WTC11 (cell line): ENCODE measurements around the gene PI4KB. TPM values are rescaled to one million over a fixed set of nuclear protein-coding genes. Genes with fewer than 3 reads are reported as not detected.

Experiments
- ATAC-seq: fragments of 200-7000 bp; cut with Tn5 transposase; 2 replicates; pipeline ENCODE4 v1.10.0; 2021; ENCODE audit warnings: mild to moderate bottlenecking, moderate library complexity
- CTCF ChIA-PET: fragments of 300-600 bp; sonication (Branson Sonifier 250); formaldehyde crosslinking; loops from one replicate; lab custom pipeline; 2021; ENCODE audit warnings: antibody characterized with exemption; lab: Charles Lee
- POLR2A ChIA-PET: fragments of 350-600 bp; sonication (Branson Sonifier 250); formaldehyde crosslinking; loops from one replicate; lab custom pipeline; 2021; ENCODE audit warnings: antibody characterized with exemption; lab: Charles Lee
- DNase-seq: peaks from one replicate; pipeline ENCODE4 v3.0.0; 2021; ENCODE audit warnings: low spot score
- H3K27ac Mint-ChIP-seq: 2 replicates; pipeline ENCODE4 v1.8.0; 2021; ENCODE audit warnings: mixed read lengths
- H3K27me3 Mint-ChIP-seq: 2 replicates; pipeline ENCODE4 v1.8.0; 2021; ENCODE audit warnings: low read depth, mild to moderate bottlenecking, moderate library complexity, mixed read lengths
- H3K36me3 Mint-ChIP-seq: 2 replicates; pipeline ENCODE4 v1.8.0; 2021; ENCODE audit warnings: mixed read lengths
- H3K4me1 Mint-ChIP-seq: 2 replicates; pipeline ENCODE4 v1.8.0; 2022; ENCODE audit warnings: mixed read lengths
- H3K4me3 Mint-ChIP-seq: 2 replicates; pipeline ENCODE4 v1.8.0; 2021; ENCODE audit warnings: mild to moderate bottlenecking, moderate library complexity, mixed read lengths
- H3K9me3 Mint-ChIP-seq: 2 replicates; pipeline ENCODE4 v1.8.0; 2021; ENCODE audit warnings: mixed read lengths
- ATF2 ChIP-seq: sonication (generic); formaldehyde crosslinking; IDR thresholded peaks from 2 replicates; pipeline ENCODE4 v1.8.1; 2022; ENCODE audit warnings: low read depth, missing genetic modification reagents, borderline replicate concordance
- E2F1 ChIP-seq: sonication (generic); formaldehyde crosslinking; IDR thresholded peaks from 2 replicates; pipeline ENCODE4 v1.8.0; 2022; ENCODE audit warnings: mild to moderate bottlenecking, missing genetic modification reagents
- FOXK1 ChIP-seq: sonication (generic); formaldehyde crosslinking; IDR thresholded peaks from 2 replicates; pipeline ENCODE4 v1.8.0; 2022; ENCODE audit warnings: mild to moderate bottlenecking, moderate library complexity, missing genetic modification reagents
- FOXP4 ChIP-seq: sonication (generic); formaldehyde crosslinking; IDR thresholded peaks from 2 replicates; pipeline ENCODE4 v1.8.0; 2022; ENCODE audit warnings: mild to moderate bottlenecking, missing genetic modification reagents
- IRF1 ChIP-seq: sonication (generic); formaldehyde crosslinking; IDR thresholded peaks from 2 replicates; pipeline ENCODE4 v1.8.0; 2023; ENCODE audit warnings: missing genetic modification reagents
- MLX ChIP-seq: sonication (generic); formaldehyde crosslinking; IDR thresholded peaks from 2 replicates; pipeline ENCODE4 v1.8.1; 2023; ENCODE audit warnings: mild to moderate bottlenecking, missing genetic modification reagents, moderate library complexity
- MXD4 ChIP-seq: fragments of 250-450 bp; sonication (Bioruptor Pico); IDR thresholded peaks from 2 replicates; pipeline ENCODE4 v1.8.0; 2021; ENCODE audit warnings: mild to moderate bottlenecking, moderate library complexity, borderline replicate concordance
- NR1H2 ChIP-seq: sonication (generic); formaldehyde crosslinking; IDR thresholded peaks from 2 replicates; pipeline ENCODE4 v1.9.0; 2021; ENCODE audit warnings: mild to moderate bottlenecking, moderate library complexity, missing genetic modification reagents
- NR2C2 ChIP-seq: sonication (generic); formaldehyde crosslinking; IDR thresholded peaks from 2 replicates; pipeline ENCODE4 v1.8.0; 2022; ENCODE audit warnings: mild to moderate bottlenecking, missing genetic modification reagents
- PREB ChIP-seq: sonication (generic); formaldehyde crosslinking; IDR thresholded peaks from 2 replicates; pipeline ENCODE4 v1.8.1; 2022; ENCODE audit warnings: mild to moderate bottlenecking, missing genetic modification reagents, moderate library complexity, borderline replicate concordance
- RORB ChIP-seq: fragments of 250-450 bp; sonication (Bioruptor Pico); IDR thresholded peaks from 2 replicates; pipeline ENCODE4 v1.9.0; 2021; ENCODE audit warnings: mild to moderate bottlenecking
- SMAD3 ChIP-seq: sonication (generic); formaldehyde crosslinking; IDR thresholded peaks from 2 replicates; pipeline ENCODE4 v1.8.0; 2022; ENCODE audit warnings: missing genetic modification reagents, mild to moderate bottlenecking, borderline replicate concordance
- ZNF121 ChIP-seq: sonication (generic); formaldehyde crosslinking; IDR thresholded peaks from 2 replicates; pipeline ENCODE4 v1.8.0; 2023; ENCODE audit warnings: missing genetic modification reagents
- ZNF232 ChIP-seq: sonication (generic); formaldehyde crosslinking; IDR thresholded peaks from 2 replicates; pipeline ENCODE4 v1.8.0; 2022; ENCODE audit warnings: mild to moderate bottlenecking, missing genetic modification reagents
- ZNF396 ChIP-seq: fragments of 250-450 bp; sonication (Bioruptor Pico); IDR thresholded peaks from 2 replicates; pipeline ENCODE4 v1.8.0; 2021; ENCODE audit warnings: mild to moderate bottlenecking, moderate library complexity, borderline replicate concordance
- ZNF512 ChIP-seq: sonication (generic); formaldehyde crosslinking; IDR thresholded peaks from 2 replicates; pipeline ENCODE4 v1.8.1; 2022; ENCODE audit warnings: missing genetic modification reagents, borderline replicate concordance
- ZNF532 ChIP-seq: fragments of 250-450 bp; sonication (Bioruptor Pico); IDR thresholded peaks from 2 replicates; pipeline ENCODE4 v1.9.0; 2021; ENCODE audit warnings: mild to moderate bottlenecking, borderline replicate concordance
- total RNA-seq: library from RNA; stranded (reverse); gene quantifications from 3 replicates; pipeline ENCODE4 v1.2.3, GENCODE V29; 2021

The PI4KB gene
- total RNA-seq, 1 experiment from 2014 or later = 33.6 TPM

GRCh38 chr1:151361883-151362282 is 34.7 kb upstream of the PI4KB start (continued):
- TF ChIP-seq MLX (CRISPR knock-in tag) = no peak
- TF ChIP-seq RORB = no peak
- TF ChIP-seq ATF2 (CRISPR knock-in tag) = no peak
- TF ChIP-seq, all 79 proteins: peak for 0

GRCh38 chr1:151356696-151357095 is 29.5 kb upstream of the PI4KB start:
- H3K9me3 Mint-ChIP-seq = peaks cover 20% of the 10 kb centered on the region
- no peaks in the 10 kb centered on the region for H3K4me1 Mint-ChIP-seq
- no peak overlapping the region for H3K27ac Mint-ChIP-seq
- peaks cover 18% of the 10 kb centered on the region for H3K36me3 Mint-ChIP-seq
- DNase-seq = no peak
- POLR2A ChIA-PET = no interaction called here
- no peak for TF ChIP-seq E2F1 (CRISPR knock-in tag)
- no peak for TF ChIP-seq NR2C2 (CRISPR knock-in tag)
- no peak for TF ChIP-seq ZNF396 (CRISPR knock-in tag)
- no peak for TF ChIP-seq PREB (CRISPR knock-in tag)
- TF ChIP-seq, all 79 proteins: peak for 0
- Mint-ChIP-seq H3K27me3 (peaks cover 9% of the 10 kb centered on the region), H3K4me3 (no peak overlapping the region)
- no peak for ATAC-seq
- CTCF ChIA-PET = interaction anchor here (1.5 to 2.0 kb wide), 2 partner anchors 8 to 16 kb away, joined by 4 read pairs; no protein-coding TSS in a partner anchor

GRCh38 chr1:151352021-151352718 is 25.0 kb upstream of the PI4KB start:
- DNase-seq (no peak), ATAC-seq (no peak)
- Mint-ChIP-seq H3K4me1 (peaks cover 10% of the 10 kb centered on the region), H3K4me3 (no peak overlapping the region), H3K27me3 (no peaks in the 10 kb centered on the region; the same call in 1 of the 2 replicates), H3K36me3 (peaks cover 14% of the 10 kb centered on the region), H3K9me3 (peaks cover 14% of the 10 kb centered on the region), H3K27ac (no peak overlapping the region)
- ChIA-PET POLR2A (interaction anchor here (0.5 to 0.6 kb wide), 3 partner anchors 155 to 316 kb away, joined by 3 to 4 read pairs (median 3); no protein-coding TSS in a partner anchor), CTCF (interaction anchor here (0.6 to 2.0 kb wide), 3 partner anchors 11 to 42 kb away, joined by 4 to 8 read pairs (median 5); no protein-coding TSS in a partner anchor)
- TF ChIP-seq SMAD3 (CRISPR knock-in tag) (no peak), ZNF232 (CRISPR knock-in tag) (no peak), MXD4 (CRISPR knock-in tag) (no peak), ZNF121 (CRISPR knock-in tag) (no peak), FOXP4 (CRISPR knock-in tag) (no peak), FOXK1 (CRISPR knock-in tag) (no peak), NR1H2 (no peak), ZNF512 (CRISPR knock-in tag) (no peak), ZNF532 (CRISPR knock-in tag) (no peak), IRF1 (CRISPR knock-in tag) (no peak)
